CD14-positive monocyte (primary cell): Measurements from ENCODE around the gene FAM228B. TPM values are rescaled to one million over a fixed set of nuclear protein-coding genes. Genes with fewer than 3 reads are reported as not detected.

Experiments
- DNase-seq, 3 donors: peaks; one replicate each; pipeline ENCODE4 v3.0.0-alpha.2; 2011 to 2022
- H2AFZ ChIP-seq: 2 replicates; pipeline ENCODE4 v1.6.0; 2012; ENCODE audit warnings: mild to moderate bottlenecking, low read depth, low read length, inconsistent platforms; ENCODE audit not compliant: insufficient read depth, poor library complexity, severe bottlenecking
- H3K27ac ChIP-seq, 2 donors: 1 replicate in 1 of 2; 2 replicates in 1 of 2; pipeline ENCODE4 v1.5.1; 2012 to 2013; ENCODE audit warnings: low read length in 2 of 2, control low read depth in 1 of 2, inconsistent platforms in 1 of 2, low read depth in 1 of 2, mild to moderate bottlenecking in 1 of 2
- H3K27me3 ChIP-seq, 2 donors: one replicate each; pipeline versions ENCODE4 v1.6.0 to v1.6.1; 2011 to 2013; ENCODE audit warnings: low read length in 2 of 2; ENCODE audit not compliant: control insufficient read depth in 2 of 2, insufficient read depth in 2 of 2
- H3K36me3 ChIP-seq, 2 donors: replicated peaks in 1 of 2; 1 replicate in 1 of 2; 2 replicates in 1 of 2; pipeline versions ENCODE4 v1.5.1 to v1.6.1; 2012 to 2013; ENCODE audit warnings: low read length in 2 of 2, control low read depth in 1 of 2, inconsistent platforms in 1 of 2, mild to moderate bottlenecking in 1 of 2; ENCODE audit not compliant: insufficient read depth in 2 of 2, control insufficient read depth in 1 of 2
- H3K4me1 ChIP-seq, 2 donors: 1 replicate in 1 of 2; 2 replicates in 1 of 2; pipeline versions ENCODE4 v1.5.1 to v1.6.1; 2012 to 2013; ENCODE audit warnings: low read length in 2 of 2, control low read depth in 1 of 2, inconsistent platforms in 1 of 2, mild to moderate bottlenecking in 1 of 2, moderate library complexity in 1 of 2; ENCODE audit not compliant: insufficient read depth in 2 of 2, control insufficient read depth in 1 of 2
- H3K4me2 ChIP-seq: replicated peaks from 2 replicates; pipeline ENCODE3; 2012; ENCODE audit warnings: low read length, moderate library complexity, mild to moderate bottlenecking; ENCODE audit not compliant: poor library complexity, severe bottlenecking; ENCODE audit errors: extremely low read depth
- H3K4me3 ChIP-seq, 3 experiments: fragments of 200-600 bp in 1 of 3; sonication (generic) in 1 of 3; replicated peaks in 1 of 3; 1 replicate in 2 of 3; 2 replicates in 1 of 3; pipeline ENCODE4 v1.5.1; 2011 to 2013; ENCODE audit warnings: low read length in 3 of 3, mild to moderate bottlenecking in 3 of 3, control low read depth in 2 of 3, low read depth in 2 of 3, inconsistent platforms in 1 of 3, moderate library complexity in 1 of 3
- H3K79me2 ChIP-seq: 2 replicates; pipeline ENCODE4 v1.6.0; 2012; ENCODE audit warnings: mild to moderate bottlenecking, control low read depth, inconsistent platforms, low read length, moderate library complexity; ENCODE audit not compliant: insufficient read depth
- H3K9ac ChIP-seq: 2 replicates; pipeline ENCODE4 v1.6.0; 2017; ENCODE audit warnings: low read length, mild to moderate bottlenecking; ENCODE audit not compliant: insufficient read depth, poor library complexity, severe bottlenecking
- H3K9me3 ChIP-seq, 2 donors: replicated peaks in 1 of 2; 1 replicate in 1 of 2; 2 replicates in 1 of 2; pipeline versions ENCODE4 v1.5.1 to v1.6.1; 2012 to 2013; ENCODE audit warnings: low read length in 2 of 2, control low read depth in 1 of 2; ENCODE audit not compliant: control insufficient read depth in 1 of 2, insufficient read depth in 1 of 2
- H4K20me1 ChIP-seq: 2 replicates; pipeline ENCODE4 v1.6.0; 2012; ENCODE audit warnings: mild to moderate bottlenecking, low read length, control low read depth, moderate library complexity; ENCODE audit not compliant: insufficient read depth
- H3K27ac Mint-ChIP-seq, 7 donors: one replicate each; pipeline ENCODE4 v1.8.0; 2020; ENCODE audit warnings: mild to moderate bottlenecking in 7 of 7, mixed read lengths in 7 of 7, moderate library complexity in 6 of 7, inconsistent platforms in 2 of 7
- H3K27me3 Mint-ChIP-seq, 3 donors: one replicate each; pipeline ENCODE4 v1.8.0; 2021 to 2022; ENCODE audit warnings: low read depth in 3 of 3, mild to moderate bottlenecking in 3 of 3, mixed read lengths in 3 of 3, moderate library complexity in 3 of 3, inconsistent platforms in 1 of 3
- H3K36me3 Mint-ChIP-seq, 2 donors: one replicate each; pipeline ENCODE4 v1.8.0; 2020; ENCODE audit warnings: mixed read lengths in 2 of 2, inconsistent platforms in 1 of 2, mild to moderate bottlenecking in 1 of 2
- H3K4me1 Mint-ChIP-seq: one replicate; pipeline ENCODE4 v1.8.0; 2020; ENCODE audit warnings: mild to moderate bottlenecking, mixed read lengths
- H3K4me3 Mint-ChIP-seq, 2 donors: one replicate each; pipeline ENCODE4 v1.8.0; 2020; ENCODE audit warnings: mild to moderate bottlenecking in 2 of 2, mixed read lengths in 2 of 2, moderate library complexity in 1 of 2
- H3K9me3 Mint-ChIP-seq, 7 donors: one replicate each; pipeline ENCODE4 v1.8.0; 2020 to 2022; ENCODE audit warnings: mixed read lengths in 7 of 7, mild to moderate bottlenecking in 6 of 7, moderate library complexity in 6 of 7, inconsistent platforms in 2 of 7
- CTCF ChIP-seq: fragments of 200-600 bp; IDR thresholded peaks from one replicate; pipeline ENCODE4 v1.8.0; 2022; ENCODE audit warnings: antibody characterized with exemption, mild to moderate bottlenecking
- WGBS: methylation state at CpG from one replicate; pipeline ENCODE4 v1.1.5; 2013; ENCODE audit warnings: missing lambda C conversion rate; ENCODE audit not compliant: insufficient coverage; 5-methylcytosine and 5-hydroxymethylcytosine counted together
- intact Hi-C, 2 donors: fragments of 100-400 bp; cut with micrococcal nuclease; formaldehyde crosslinking; loops; one replicate each; pipeline versions ENCODE4 v1.15.0 to v1.15.1; 2023
- polyA plus RNA-seq, 3 donors: library from polyadenylated mRNA; depleted of rRNA in 1 of 3; unstranded in 2 of 3; stranded (reverse) in 1 of 3; fragments of 300-500 nt in 2 of 3; fragments of >200 nt in 1 of 3; fragmentation: Illumina TruSeq in 2 of 3; gene quantifications; 1 replicate in 2 of 3; 2 replicates in 1 of 3; pipeline ENCODE4 v1.2.3, GENCODE V29; 2012 to 2021

FAM228B gene
- polyA plus RNA-seq, 3 donors: 6.5 to 16.1 (median 7.5) TPM

- Histone ChIP-seq H4K20me1 (no peaks in the 10 kb centered on the region), H3K9me3 (peaks cover 0 to 3% of the 10 kb centered on the region in 2 donors), H3K4me2 (no peak overlapping the region), H3K4me3 (no peak overlapping the region), H3K27me3 (no peaks in the 10 kb centered on the region), H3K9ac (no peak overlapping the region), H2AFZ (no peak overlapping the region), H3K36me3 (peaks cover 68 to 74% of the 10 kb centered on the region in 2 donors), H3K27ac (no peak overlapping the region), H3K79me2 (no peaks in the 10 kb centered on the region), H3K4me1 (no peaks in the 10 kb centered on the region)
- no peak overlapping the region for H3K4me3 Mint-ChIP-seq
- no peaks in the 10 kb centered on the region for H3K4me1 Mint-ChIP-seq
- peaks cover 0 to 10% (median 2%) of the 10 kb centered on the region in 7 donors for H3K9me3 Mint-ChIP-seq
- no peak overlapping the region for H3K27ac Mint-ChIP-seq
- peaks cover 0 to 1% (median 0%) of the 10 kb centered on the region in 3 donors for H3K27me3 Mint-ChIP-seq
- no peak for DNase-seq
- 98% methylated on average over 14 of the region's 19 CpGs for WGBS
- intact Hi-C loops: no loop called here
- TF ChIP-seq CTCF: no peak
- H3K36me3 Mint-ChIP-seq: peaks cover 69 to 78% of the 10 kb centered on the region in 2 donors
Observed at GRCh38 chr2:24203029-24203786, 79.9 kb downstream of the FAM228B start.

GRCh38 chr2:24203787-24204150, 80.5 kb downstream of the FAM228B start:
- Histone ChIP-seq H3K36me3 (peaks cover 74 to 79% of the 10 kb centered on the region in 2 donors), H3K27me3 (no peaks in the 10 kb centered on the region), H3K4me1 (no peaks in the 10 kb centered on the region), H3K79me2 (no peaks in the 10 kb centered on the region), H3K4me3 (no peak overlapping the region), H3K9me3 (peaks cover 0 to 3% of the 10 kb centered on the region in 2 donors), H3K4me2 (no peak overlapping the region), H2AFZ (no peak overlapping the region), H3K27ac (no peak overlapping the region), H3K9ac (no peak overlapping the region), H4K20me1 (no peaks in the 10 kb centered on the region)
- DNase-seq: no peak
- Mint-ChIP-seq H3K27me3 (peaks cover 0 to 2% (median 0%) of the 10 kb centered on the region in 3 donors), H3K4me3 (no peak overlapping the region), H3K27ac (peak overlapping the region in 1 of 7 donors; percentile 11), H3K9me3 (peaks cover 0 to 6% (median 2%) of the 10 kb centered on the region in 7 donors), H3K4me1 (no peaks in the 10 kb centered on the region), H3K36me3 (peaks cover 75 to 84% of the 10 kb centered on the region in 2 donors)
- 100% methylated on average over 2 of the region's 5 CpGs for WGBS
- intact Hi-C loops: no loop called here
- no peak for TF ChIP-seq CTCF
